PC-3 (cell line): ENCODE results near the gene SLC4A2.

Experiments used
- EZH2 ChIP-seq: fragments of 300-600 bp; sonication (generic); IDR thresholded peaks from one replicate; pipeline ENCODE4 v1.6.1; 2017; ENCODE audit warnings: antibody characterized with exemption, mild to moderate bottlenecking, low read length; ENCODE audit not compliant: unreplicated experiment
- EZH2phosphoT487 ChIP-seq: fragments of 300-600 bp; sonication (generic); IDR thresholded peaks from 2 replicates; pipeline ENCODE4 v1.6.1; 2018; ENCODE audit warnings: mild to moderate bottlenecking, antibody characterized with exemption, low read length, borderline replicate concordance
- TF ChIP-seq, protein P1 (sequence below): fragments of 300-600 bp; sonication (generic); conservative IDR thresholded peaks from 2 replicates; pipeline ENCODE4 v1.5.1; 2017; ENCODE audit warnings: antibody characterized with exemption, low read depth, mild to moderate bottlenecking, low read length

DNA sequence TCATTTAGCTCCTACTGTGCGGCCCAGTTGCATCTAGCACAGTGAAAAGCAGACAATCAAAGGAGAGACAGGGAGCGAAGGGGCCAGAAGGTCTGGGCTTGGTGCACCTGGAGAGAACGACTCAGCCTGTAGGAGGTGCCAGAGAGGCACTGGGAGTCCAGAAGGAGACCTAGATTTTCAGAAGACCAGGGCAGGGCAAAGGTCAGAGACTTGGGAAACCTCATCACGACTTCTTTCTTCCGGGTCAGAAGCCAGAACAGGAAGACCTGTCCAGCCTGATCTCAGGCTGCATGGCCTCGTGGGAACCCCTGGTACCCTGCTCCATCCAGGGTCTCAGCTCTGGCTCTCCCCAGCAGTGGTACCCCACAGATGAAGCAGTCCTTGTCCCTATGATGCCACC is 32.0 kb downstream of the SLC4A2 start:
- TF ChIP-seq, protein P1, sequence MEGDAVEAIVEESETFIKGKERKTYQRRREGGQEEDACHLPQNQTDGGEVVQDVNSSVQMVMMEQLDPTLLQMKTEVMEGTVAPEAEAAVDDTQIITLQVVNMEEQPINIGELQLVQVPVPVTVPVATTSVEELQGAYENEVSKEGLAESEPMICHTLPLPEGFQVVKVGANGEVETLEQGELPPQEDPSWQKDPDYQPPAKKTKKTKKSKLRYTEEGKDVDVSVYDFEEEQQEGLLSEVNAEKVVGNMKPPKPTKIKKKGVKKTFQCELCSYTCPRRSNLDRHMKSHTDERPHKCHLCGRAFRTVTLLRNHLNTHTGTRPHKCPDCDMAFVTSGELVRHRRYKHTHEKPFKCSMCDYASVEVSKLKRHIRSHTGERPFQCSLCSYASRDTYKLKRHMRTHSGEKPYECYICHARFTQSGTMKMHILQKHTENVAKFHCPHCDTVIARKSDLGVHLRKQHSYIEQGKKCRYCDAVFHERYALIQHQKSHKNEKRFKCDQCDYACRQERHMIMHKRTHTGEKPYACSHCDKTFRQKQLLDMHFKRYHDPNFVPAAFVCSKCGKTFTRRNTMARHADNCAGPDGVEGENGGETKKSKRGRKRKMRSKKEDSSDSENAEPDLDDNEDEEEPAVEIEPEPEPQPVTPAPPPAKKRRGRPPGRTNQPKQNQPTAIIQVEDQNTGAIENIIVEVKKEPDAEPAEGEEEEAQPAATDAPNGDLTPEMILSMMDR: peak; percentile 64
- no peak for TF ChIP-seq EZH2phosphoT487
- no peak for TF ChIP-seq EZH2
